Aorta (tissue), 5 donors: ENCODE results near the gene SFXN4. TPM values are rescaled to one million over a fixed set of nuclear protein-coding genes. Genes with fewer than 3 reads are reported as not detected.

Source experiments
- ATAC-seq: fragments of 200-7000 bp; cut with Tn5 transposase; one replicate; pipeline ENCODE4 v1.9.1; 2022; ENCODE audit warnings: moderate library complexity; ENCODE audit not compliant: low FRiP score
- DNase-seq, 2 donors: peaks; one replicate each; pipeline ENCODE4 v3.0.0-alpha.2; 2020
- H3K27ac ChIP-seq, 2 donors: one replicate each; pipeline ENCODE4 v1.5.1; 2013; ENCODE audit warnings: low read length in 2 of 2, mild to moderate bottlenecking in 2 of 2, moderate library complexity in 2 of 2, control low read depth in 1 of 2, inconsistent platforms in 1 of 2, low read depth in 1 of 2
- H3K27me3 ChIP-seq, 2 donors: one replicate each; pipeline ENCODE4 v1.6.1; 2013; ENCODE audit warnings: control low read depth in 1 of 2, low read length in 1 of 2, mild to moderate bottlenecking in 1 of 2, moderate library complexity in 1 of 2; ENCODE audit not compliant: insufficient read depth in 2 of 2, control insufficient read depth in 1 of 2
- H3K36me3 ChIP-seq, 2 donors: one replicate each; pipeline ENCODE4 v1.6.1; 2013; ENCODE audit warnings: control low read depth in 1 of 2, low read length in 1 of 2, mild to moderate bottlenecking in 1 of 2; ENCODE audit not compliant: insufficient read depth in 2 of 2, control insufficient read depth in 1 of 2
- H3K4me1 ChIP-seq, 2 donors: one replicate each; pipeline ENCODE4 v1.6.1; 2013; ENCODE audit warnings: low read length in 2 of 2, control low read depth in 1 of 2, mild to moderate bottlenecking in 1 of 2, moderate library complexity in 1 of 2; ENCODE audit not compliant: insufficient read depth in 2 of 2, control insufficient read depth in 1 of 2
- H3K4me3 ChIP-seq, 2 donors: one replicate each; pipeline ENCODE4 v1.5.1; 2013; ENCODE audit warnings: low read length in 2 of 2, control low read depth in 1 of 2, mild to moderate bottlenecking in 1 of 2
- H3K9me3 ChIP-seq: one replicate; pipeline ENCODE4 v1.6.1; 2013; ENCODE audit warnings: mild to moderate bottlenecking, low read length; ENCODE audit not compliant: control insufficient read depth
- WGBS, 2 donors: extraction: QIAGEN DNeasy Blood & Tissue Kit; methylation state at CpG; one replicate each; pipeline ENCODE4 v1.1.7; 2013; 5-methylcytosine and 5-hydroxymethylcytosine counted together
- intact Hi-C, 2 donors: fragments of 100-400 bp; cut with DNase I; formaldehyde crosslinking; loops; one replicate each; pipeline versions ENCODE4 v1.14.2 to v1.15.0; 2022
- polyA plus RNA-seq, 2 donors: library from polyadenylated mRNA; stranded (reverse); fragments of 200-250 nt; gene quantifications; one replicate each; pipeline ENCODE4 v1.2.3, GENCODE V29; 2013
- total RNA-seq, 2 donors: library from RNA; stranded (reverse); fragmentation: NEBNext Ultra II Directional; extraction: Animal tissue kit (Norgen Biotek cat#: 25700); gene quantifications; one replicate each; pipeline ENCODE4 v1.2.1, GENCODE V29; 2021
- donor health status: healthy with polysubstance abuse.
- donor health status: Bipolar disorder and iron deficiency.
- donor health status: DM: no; HTN: no; CAD: no.
- donor health status: DM: no; HTN: no; CAD: no.
- donor health status: DM: yes; HTN: yes; CAD: no.

Gene SFXN4
- total and polyA plus RNA-seq, 4 donors, result 11.6 to 49.8 (median 17.0) TPM

GRCh38 chr10:119129721-119130120 lies 35.8 kb downstream of the SFXN4 start:
- Histone ChIP-seq H3K4me3 (no peak overlapping the region), H3K9me3 (no peaks in the 10 kb centered on the region), H3K27me3 (no peaks in the 10 kb centered on the region), H3K4me1 (no peaks in the 10 kb centered on the region), H3K36me3 (peaks cover 0 to 5% of the 10 kb centered on the region in 2 donors), H3K27ac (no peak overlapping the region)
- no peak for DNase-seq
- intact Hi-C loops, result no loop called here
- WGBS, 2 donors, result 89 to 92% methylated on average over 4 of the region's 4 CpGs
- ATAC-seq, result no peak

- no peak for DNase-seq
- no peaks in the 10 kb centered on the region for H3K9me3 ChIP-seq
- no peak for ATAC-seq
- intact Hi-C loops, result no loop called here
- no peaks in the 10 kb centered on the region for H3K4me1 ChIP-seq
- no peak overlapping the region for H3K27ac ChIP-seq
- H3K27me3 ChIP-seq, result no peaks in the 10 kb centered on the region
- no peak overlapping the region for H3K4me3 ChIP-seq
- WGBS, 2 donors, result 90 to 94% methylated on average over 2 of the region's 2 CpGs
- H3K36me3 ChIP-seq, result peaks cover 0 to 5% of the 10 kb centered on the region in 2 donors
Observed at GRCh38 chr10:119125942-119126341, 39.6 kb downstream of the SFXN4 start.

- H3K9me3 ChIP-seq, result no peaks in the 10 kb centered on the region
- no peak overlapping the region for H3K27ac ChIP-seq
- H3K4me1 ChIP-seq, result no peaks in the 10 kb centered on the region
- H3K27me3 ChIP-seq, result no peaks in the 10 kb centered on the region
- intact Hi-C loops, result no loop called here
- peaks cover 2% of the 10 kb centered on the region in 2 donors for H3K36me3 ChIP-seq
- ATAC-seq (no peak), DNase-seq (no peak)
- 52 to 71% methylated on average over 2 of the region's 2 CpGs for WGBS, 2 donors
- no peak overlapping the region for H3K4me3 ChIP-seq
Observed at GRCh38 chr10:119120875-119121274, 44.6 kb downstream of the SFXN4 start.

DNA sequence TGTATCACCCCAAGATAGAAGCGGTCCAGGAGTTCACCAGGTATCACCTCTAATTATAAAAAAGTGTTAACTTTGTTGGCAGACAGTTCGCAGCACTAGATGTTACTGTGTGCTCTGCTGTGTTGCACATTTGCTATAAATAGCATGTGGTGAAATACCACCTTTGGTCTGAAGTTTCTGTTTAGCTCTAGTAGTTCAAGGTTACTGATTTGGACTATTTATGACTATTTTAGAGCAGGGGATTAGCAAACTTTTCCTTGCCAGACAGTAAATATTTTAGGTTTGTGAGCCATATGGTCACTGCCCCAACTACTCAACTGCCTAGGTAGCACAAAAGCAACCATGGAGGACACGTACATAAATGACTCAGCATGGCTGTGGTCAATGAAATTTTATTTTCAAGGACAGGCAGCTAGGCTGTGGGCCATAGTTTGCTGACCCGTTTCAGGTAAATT lies 45.1 kb downstream of the SFXN4 start:
- 85% methylated on average over 4 of the region's 4 CpGs for WGBS, 2 donors
- intact Hi-C loops, result no loop called here
- no peaks in the 10 kb centered on the region for H3K27me3 ChIP-seq
- peaks cover 2% of the 10 kb centered on the region in 2 donors for H3K36me3 ChIP-seq
- no peak overlapping the region for H3K27ac ChIP-seq
- no peak overlapping the region for H3K4me3 ChIP-seq
- no peaks in the 10 kb centered on the region for H3K4me1 ChIP-seq
- ATAC-seq (no peak), DNase-seq (no peak)
- H3K9me3 ChIP-seq, result no peaks in the 10 kb centered on the region

DNA sequence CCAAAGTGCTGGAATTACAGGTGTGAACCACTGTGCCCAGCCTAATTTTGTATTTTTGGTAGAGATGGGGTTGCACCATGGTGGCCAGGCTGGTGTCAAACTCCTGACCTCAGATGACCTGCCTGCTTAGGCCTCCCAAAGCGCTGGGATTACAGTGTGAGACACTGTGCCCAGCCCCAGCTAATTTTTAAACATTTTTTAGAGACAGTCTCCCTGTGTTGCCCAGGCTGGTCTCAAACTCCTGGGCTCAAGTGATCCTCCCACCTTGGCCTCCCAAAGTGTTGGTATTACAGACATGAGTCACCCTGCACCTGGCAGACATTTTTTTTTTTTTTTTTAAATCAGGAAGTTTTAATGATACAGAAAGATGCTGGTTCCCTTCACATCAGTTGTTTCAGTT lies 46.1 kb downstream of the SFXN4 start:
- ATAC-seq (no peak), DNase-seq (no peak)
- Histone ChIP-seq H3K4me1 (no peaks in the 10 kb centered on the region), H3K9me3 (no peaks in the 10 kb centered on the region), H3K27me3 (no peaks in the 10 kb centered on the region), H3K4me3 (no peak overlapping the region), H3K27ac (no peak overlapping the region), H3K36me3 (peaks cover 2 to 5% of the 10 kb centered on the region in 2 donors)
- WGBS, 2 donors, result 95 to 96% methylated on average over 1 of the region's 1 CpG
- intact Hi-C loops, result no loop called here

GRCh38 chr10:119118231-119118630 lies 47.3 kb downstream of the SFXN4 start:
- Histone ChIP-seq H3K4me1 (no peaks in the 10 kb centered on the region), H3K27ac (no peak overlapping the region), H3K4me3 (no peak overlapping the region), H3K27me3 (no peaks in the 10 kb centered on the region), H3K9me3 (no peaks in the 10 kb centered on the region), H3K36me3 (peaks cover 2 to 10% of the 10 kb centered on the region in 2 donors)
- DNase-seq (no peak), ATAC-seq (no peak)
- WGBS, 2 donors, result 91 to 94% methylated on average over 5 of the region's 5 CpGs
- intact Hi-C loops, result no loop called here

DNA sequence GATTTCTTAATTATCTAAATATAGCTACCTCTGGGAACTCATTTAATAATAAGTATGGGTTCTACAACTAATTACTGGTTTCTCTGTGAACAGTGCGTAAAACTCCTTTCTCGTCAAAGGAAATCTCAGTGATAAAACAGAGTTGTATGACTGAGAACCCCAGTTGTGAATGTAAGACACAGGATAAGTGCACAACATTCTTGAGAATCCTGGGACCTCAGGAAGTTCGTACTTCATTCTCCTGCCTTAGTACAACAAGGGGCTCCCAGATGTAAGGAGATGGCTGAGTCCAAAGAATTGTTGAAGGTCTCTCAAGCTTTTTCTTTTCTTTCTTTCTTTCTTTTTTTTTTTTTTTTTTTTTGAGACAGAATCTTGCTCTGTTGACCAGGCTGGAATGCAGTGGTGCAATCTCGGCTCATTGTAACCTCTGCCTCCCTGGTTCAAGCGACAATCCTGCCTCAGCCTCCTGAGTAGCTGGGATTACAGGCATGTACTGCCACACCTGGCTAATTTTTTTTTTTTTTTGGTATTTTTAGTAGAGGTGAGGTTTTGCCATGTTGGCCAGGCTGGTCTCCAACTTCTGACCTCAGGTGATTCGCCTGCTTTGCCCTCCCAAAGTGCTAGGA lies 49.1 kb downstream of the SFXN4 start:
- intact Hi-C loops, result no loop called here
- Histone ChIP-seq H3K9me3 (no peaks in the 10 kb centered on the region), H3K27ac (no peak overlapping the region), H3K27me3 (no peaks in the 10 kb centered on the region), H3K4me3 (no peak overlapping the region), H3K36me3 (peaks cover 7 to 12% of the 10 kb centered on the region in 2 donors), H3K4me1 (no peaks in the 10 kb centered on the region)
- DNase-seq (no peak), ATAC-seq (no peak)
- WGBS, 2 donors, result 96% methylated on average over 6 of the region's 6 CpGs

- Histone ChIP-seq H3K4me1 (no peaks in the 10 kb centered on the region), H3K9me3 (no peaks in the 10 kb centered on the region), H3K27ac (no peak overlapping the region), H3K27me3 (no peaks in the 10 kb centered on the region), H3K36me3 (peaks cover 7 to 12% of the 10 kb centered on the region in 2 donors), H3K4me3 (no peak overlapping the region)
- no peak for DNase-seq
- no peak for ATAC-seq
- intact Hi-C loops, result no loop called here
- 78 to 82% methylated on average over 9 of the region's 9 CpGs for WGBS, 2 donors
Observed at GRCh38 chr10:119115926-119116325, 49.6 kb downstream of the SFXN4 start.
